LoVo (cell line): ENCODE data around the gene MSH2.
"Not testable (repeated sequence)": the region's sequence is repeated elsewhere in the genome, so short reads cannot be mapped to it uniquely, and the experiment has no call there.

Source experiments
- DNase-seq: peaks from one replicate; pipeline ENCODE4 v3.0.0-alpha.2; 2016; ENCODE audit warnings: low spot score

The MSH2 gene

DNA sequence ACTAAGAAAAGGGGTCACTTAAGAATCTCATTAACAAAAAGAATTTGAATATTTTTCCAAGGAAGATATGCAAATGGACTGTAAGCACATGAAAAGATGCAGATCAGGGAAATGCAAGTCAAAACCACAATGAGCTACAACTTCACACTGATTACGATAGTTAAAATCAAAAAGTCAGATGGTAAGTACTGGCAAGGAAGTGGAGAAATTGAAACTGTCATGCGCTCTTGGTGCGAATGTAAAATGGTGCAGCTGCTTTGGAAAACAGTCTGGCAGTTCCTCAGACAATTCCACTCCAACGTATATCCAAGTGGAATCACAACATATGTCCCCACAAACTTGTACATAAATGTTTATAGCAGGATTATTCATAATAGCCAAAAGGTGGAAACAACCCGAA is 81.4 kb downstream of the MSH2 start:
- no peak for DNase-seq

DNA sequence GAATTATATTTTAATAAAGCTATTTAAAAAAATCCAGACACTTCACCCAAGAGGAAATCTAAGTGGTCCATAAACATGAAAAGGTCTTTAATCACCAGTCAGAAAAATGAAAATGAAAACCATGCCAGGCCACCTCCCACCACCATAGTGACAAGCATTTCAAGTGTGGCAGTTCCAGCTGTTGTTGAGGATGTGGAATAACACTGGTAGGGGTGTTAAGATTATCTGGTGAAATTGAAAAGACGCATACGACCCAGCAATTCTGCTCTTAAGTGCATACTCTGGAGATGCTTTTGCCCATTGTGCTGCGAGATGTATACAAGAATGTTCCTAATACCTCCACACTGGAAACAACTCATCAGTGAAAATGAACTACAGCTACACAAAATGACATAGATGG is 82.2 kb downstream of the MSH2 start:
- no peak for DNase-seq

DNA sequence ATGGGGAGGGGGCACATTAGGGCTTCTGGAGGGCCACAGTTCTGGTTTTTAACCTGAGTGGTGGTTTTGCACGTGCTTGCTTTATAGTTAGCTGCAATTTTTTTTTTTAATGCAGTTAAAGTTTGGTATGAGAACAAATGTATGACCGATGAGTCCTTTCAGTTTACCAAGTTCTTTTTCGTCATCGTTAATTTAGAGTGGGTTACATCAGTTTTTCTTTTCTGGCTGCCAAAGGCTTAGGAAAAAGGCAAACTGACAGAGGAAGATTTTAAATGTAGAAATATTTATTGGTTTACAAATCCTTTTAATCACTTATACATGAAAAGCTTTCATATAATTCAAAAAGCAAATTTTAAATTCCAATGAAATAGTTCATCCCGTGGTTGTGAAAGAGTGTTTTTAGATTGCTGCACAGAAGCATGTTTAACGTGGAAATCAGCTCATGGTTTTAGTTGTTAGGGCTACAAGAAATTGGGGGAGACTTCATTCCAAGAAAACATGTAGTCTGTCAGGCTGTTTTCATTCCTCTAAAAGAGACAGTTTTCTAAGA is 82.9 kb downstream of the MSH2 start:
- no peak for DNase-seq

DNA sequence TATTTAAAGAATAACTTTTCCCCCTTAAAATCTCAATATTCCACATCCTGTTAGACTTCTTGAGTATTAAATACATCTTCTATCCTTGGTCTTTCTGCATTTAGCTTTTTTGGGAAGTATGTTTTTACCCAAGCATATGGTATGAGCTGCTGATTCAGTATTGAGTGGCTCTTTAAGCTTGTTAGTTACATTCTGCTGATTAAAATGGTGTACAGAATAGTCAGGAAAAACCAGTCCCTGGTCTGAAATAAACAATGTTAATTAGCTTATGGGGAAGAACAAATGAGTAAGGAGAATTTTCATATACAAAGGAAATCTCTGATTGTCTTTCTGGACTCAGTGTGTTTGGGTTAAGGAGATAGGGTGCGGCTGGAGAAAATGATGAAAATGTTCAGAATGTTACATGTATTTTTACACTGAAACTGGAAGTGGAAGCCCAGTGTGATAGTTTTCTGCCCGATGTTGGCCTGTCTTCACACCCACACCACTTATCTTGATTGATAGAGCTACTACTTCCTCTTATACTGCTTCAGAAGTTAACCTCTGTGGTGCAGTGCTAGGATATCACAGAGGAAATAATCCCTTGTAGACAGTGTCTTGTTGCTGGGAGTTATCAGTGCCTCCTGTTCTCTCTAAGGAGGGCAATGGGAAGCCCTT is 84.0 kb downstream of the MSH2 start:
- DNase-seq = no peak

DNA sequence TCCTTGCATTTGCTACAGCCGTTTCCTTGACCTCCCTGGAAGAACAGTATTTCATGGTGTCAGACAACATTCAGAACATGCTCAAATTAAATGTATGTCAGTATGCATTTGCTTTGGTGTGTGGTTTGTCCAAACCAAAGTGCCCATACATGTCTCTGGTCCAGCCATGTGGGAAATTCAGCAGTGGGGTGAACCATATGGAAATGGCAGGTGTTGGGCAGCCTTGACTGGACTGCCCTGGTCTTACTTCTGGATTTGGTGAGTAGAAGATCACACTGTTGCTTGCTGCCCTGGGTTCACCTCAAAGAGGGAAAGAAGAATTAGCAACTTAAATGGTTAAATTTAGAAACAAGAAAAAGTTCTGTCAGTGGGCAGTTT is 84.5 kb downstream of the MSH2 start:
- DNase-seq = no peak

DNA sequence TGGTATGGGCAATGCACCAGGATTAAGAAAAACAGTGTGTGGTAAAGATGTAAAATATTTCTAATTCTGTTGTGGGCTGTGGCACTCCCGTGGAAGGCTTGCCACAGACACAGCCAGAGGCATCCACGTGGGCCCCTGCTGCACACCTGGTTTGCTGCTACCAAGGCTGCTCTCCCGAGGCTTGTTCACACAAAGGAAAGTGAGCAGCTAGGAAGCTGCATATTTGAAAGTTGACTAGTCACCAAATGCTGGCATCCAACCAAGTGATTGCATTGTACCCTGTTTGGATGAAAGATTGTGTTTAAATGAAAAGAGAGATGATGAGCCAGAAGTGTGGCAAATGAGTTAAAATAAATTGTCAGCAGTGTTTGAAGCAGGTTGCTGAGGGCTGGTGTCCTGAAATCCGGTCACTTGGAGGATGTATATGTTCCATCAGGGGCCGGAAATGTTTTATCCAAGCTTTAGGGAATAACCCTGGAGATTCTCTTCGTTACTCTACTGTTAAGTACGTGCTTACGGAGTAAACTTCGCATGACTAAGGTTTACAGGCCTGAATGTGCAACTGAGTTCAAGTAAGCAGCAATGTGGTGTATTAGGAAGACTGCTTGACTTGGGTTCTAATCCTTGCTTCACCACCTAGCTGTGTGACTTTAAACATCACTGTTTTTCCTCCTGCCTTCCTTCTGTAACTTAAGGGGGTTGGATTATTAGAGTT is 86.1 kb downstream of the MSH2 start:
- DNase-seq = peak; percentile 38

DNA sequence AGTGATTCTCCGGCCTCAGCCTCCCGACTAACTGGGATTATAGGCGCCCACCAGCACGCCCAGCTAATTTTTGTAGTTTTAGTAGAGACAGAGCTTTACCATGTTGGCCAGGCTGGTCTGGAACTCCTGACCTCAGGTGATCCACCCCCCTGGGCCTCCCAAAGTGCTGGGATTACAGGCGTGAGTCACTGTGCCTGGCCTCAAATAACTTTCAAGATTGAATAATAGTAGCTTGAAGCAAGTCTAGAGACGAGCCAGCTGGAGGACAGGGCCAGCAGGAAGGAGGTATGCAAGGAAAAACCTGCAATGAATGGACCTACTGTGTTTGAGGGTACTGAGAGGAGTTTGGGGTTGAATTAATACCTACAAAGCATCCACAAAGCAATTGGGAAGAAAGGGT is 87.5 kb downstream of the MSH2 start:
- DNase-seq = no peak

DNA sequence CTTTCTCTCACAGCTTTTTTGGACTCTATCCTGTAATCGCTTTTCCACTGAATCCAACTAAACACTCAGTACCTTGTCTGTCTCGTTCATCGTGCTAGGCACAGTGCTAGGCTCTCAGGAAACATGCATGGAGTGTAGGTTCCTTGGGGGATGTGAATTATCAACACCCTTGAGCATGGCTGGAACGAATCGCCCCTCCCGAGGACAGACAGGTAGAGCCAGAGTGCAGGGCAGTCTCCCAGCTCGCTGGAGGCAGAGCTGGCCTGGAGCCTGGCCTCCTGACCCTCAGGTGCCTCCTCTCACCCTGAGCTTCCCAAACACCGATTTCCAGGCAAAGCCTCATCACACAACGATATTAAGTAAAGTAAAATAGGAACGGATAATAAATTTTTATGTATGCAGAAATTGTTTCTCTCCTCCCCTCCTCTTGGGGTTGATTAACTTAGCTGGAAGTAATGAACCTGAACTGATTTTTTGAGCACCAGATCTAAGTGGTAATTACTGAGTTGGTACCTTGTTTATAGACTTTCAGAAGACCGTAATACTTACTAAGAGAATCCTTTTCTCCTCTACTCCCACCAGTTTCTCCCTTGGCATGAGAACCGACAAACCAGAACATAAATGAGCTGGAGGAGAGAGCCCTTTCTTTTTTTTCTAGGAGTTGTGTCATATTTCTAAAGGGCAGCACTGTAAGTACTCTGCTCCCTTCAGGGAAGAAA is 90.5 kb downstream of the MSH2 start:
- no peak for DNase-seq

DNA sequence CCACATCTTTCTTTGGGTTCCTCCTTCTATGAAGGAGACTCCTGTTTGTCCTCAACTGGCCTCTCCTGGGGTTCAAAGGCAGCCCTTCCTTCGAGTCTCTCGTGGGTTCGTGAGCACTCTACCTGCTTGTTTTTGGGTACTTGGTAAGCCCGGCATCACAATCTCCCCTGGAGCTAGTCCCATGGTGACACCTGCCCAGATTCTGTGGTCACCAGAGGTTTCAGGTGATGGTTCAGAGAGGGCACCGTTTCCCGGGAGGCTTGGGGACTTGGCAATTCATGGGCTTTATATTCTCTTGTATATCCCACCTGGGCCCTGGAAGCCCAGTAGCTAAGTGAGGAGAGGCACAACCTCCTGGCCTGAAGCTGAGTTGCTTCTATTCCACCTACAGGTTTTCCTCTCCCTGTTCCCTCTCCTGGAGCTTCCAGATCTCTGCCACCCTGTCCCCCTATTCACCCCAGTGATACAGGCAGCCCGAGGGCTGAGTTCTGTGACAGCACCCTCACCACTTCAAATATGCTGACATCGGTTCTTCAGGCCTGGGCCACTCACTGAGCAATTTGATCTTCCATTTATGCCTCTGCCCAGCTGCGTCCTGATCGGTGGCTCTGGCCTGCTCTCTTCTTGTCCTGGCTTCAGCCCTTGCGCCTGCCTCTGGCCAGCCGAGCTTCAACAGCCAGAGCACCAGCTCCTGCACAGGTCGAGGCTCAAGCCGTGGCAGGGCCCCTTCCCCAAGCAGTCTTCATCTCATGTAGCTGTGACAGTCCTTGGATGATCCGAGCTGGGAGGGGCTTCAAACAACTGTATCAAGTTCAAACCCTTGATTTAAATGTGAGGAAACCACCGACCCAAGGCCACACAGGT is 91.5 kb downstream of the MSH2 start:
- DNase-seq = no peak

DNA sequence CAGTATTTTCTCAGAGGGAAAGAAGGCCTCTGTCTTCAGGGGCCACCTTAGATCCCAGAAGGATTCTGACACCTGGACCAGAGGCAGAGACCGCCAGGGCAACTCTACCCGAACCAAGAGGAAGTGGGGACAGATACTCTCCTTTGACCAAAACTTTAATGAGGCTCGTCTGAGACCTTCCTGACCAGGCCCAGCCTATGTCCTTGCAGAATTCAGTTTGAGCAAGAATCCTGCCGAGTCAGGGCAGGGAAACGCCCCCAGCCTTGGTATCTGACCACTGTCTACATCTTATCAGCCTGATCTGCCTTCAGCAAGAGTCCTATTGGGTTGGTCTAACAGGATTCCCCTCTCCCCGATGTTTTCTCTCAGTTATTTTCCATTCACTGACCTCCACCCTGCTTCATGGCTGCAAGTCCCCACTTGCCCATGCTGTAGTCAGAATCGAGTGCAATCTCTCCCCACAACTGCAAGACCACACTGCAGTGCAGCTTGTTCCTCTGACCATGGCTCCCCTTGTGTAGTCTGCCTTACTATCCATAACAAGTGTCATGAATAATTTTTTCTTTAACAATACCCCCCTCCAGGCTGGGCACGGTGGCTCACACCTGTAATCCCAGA is 95.0 kb downstream of the MSH2 start:
- DNase-seq = no peak

DNA sequence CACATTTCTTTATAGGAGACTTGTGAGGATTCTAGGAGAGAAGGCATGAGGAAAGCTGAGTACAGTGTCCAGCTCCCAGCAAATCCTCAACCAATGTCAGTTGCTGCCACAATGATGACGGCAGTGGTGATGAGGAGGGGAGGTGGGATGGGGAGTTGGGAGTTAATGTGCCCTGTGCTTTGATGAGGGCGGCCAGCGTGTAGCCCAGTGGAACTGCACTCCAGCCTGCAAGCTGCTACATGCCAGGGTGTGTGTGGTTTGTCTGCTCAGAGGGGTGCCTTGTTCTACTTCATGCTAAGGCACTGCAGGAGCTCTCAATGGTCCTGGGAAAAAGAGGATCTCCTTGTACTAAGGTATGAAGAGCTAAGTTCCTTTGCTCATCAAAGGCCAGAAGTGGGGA is 96.1 kb downstream of the MSH2 start:
- DNase-seq = no peak

DNA sequence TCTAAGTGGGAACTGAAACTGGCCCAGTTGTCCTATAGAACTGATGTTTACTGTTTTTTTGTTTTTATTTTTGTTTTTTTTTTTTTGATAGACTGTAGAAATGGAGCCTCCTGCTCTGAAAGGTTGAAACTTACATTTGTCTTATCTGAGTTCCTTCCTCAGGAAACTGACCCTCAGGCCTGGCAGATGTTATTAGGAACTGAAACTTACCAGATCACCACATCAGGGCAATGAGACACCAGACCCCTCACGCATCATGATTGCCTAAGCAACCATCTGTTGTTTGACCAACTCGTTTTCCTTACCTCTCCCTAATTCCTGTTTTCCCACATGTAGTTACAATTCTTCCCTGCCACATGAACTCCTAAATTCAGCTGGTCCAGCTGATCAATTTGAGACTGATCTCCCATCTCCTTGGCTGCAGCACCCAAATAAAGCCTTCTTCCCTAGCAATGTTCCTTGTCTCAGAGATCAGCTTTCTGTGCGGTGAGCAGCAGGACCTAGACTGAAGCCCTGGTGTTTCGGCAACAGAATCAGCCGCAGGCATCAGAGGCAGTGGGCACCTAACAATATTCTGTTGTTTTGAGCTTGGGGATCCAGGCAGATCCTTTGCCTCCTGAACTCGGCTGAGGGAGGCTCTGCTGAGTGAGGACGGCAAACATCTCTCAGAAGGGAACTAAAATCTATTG is 96.8 kb downstream of the MSH2 start:
- no peak for DNase-seq

DNA sequence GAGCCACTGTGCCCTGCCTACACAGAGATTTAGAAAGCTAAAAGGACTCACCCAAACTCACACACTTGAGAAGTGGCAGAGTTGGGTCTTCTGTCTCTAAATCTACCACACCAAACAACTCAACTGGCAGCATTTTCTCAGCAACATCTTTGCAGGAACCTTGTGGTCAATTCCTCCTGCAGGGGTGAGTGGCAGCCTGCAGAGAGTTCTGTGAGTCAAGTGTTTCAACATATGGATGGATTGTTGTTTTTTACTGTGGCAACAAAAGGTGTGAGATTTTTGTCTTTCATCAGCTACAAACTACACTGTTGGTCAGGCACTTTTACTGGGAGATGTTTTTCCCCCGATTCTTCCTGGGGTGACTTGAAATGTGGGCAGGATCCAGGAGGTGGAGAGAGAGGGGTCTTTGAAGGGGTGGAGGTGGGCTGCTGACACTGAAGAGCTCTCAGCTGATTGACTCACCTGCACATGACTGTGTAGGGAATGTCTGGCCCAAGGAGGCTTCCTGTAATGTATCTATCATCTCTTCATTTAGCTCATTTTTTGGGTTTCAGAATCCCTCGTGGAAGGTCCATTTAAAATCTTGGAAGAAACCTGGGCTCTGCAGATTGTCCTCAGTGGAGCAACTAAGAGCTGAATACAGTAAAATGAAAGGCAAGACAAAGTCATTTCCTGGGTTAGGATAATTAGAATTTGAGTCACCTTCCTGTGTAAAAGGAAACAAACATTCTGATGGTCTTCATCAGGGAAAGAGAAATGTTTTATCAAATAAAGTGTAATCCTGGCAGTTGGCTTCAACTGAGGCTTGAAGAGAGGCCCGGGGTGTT is 98.6 kb downstream of the MSH2 start:
- no peak for DNase-seq

DNA sequence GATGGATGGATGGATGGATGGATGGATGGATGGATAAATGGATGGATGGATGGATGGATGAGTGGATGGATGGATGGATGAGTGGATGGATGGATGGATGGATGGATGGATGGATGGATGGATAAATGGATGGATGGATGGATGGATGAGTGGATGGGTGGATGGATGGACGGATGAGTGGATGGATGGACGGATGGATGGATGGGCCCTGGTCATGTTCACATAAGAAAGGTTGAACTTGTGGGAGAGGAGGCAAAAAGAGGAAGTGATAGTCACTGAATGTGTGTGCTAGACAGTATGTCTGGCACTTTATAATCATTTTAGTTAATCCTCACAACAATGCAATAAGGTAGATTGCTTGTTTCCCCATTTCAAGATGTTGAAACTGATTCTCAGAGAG is 99.5 kb downstream of the MSH2 start:
- not testable (repeated sequence) for DNase-seq

DNA sequence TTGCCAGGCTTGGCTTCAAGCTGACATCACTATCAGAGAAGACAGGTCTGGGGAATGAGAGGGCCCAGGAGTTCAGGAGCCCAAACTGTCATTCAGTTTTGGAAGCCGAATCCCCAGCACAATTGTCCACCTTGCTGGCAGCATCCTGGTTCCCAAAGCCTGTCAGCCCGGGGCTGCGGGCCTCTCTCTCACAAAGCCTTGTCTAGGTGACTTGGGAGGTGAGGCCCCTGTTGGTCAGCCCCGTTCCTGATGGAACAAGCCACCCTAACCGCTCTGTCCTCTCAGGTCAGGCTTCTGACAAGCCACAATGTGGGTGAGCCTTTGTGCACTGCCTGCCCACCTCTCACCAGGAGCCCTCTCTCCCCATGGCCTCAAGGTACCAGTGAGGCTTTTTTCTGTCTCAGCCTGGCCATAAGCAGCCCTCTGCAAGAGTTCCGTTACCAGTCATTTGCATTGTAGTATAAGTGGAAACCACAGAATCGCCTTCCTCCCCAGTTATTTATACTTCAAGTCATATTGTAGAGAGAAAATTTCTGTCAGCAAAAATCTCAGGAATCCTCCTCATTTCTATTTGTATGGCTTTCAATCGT is 100.6 kb downstream of the MSH2 start:
- no peak for DNase-seq

DNA sequence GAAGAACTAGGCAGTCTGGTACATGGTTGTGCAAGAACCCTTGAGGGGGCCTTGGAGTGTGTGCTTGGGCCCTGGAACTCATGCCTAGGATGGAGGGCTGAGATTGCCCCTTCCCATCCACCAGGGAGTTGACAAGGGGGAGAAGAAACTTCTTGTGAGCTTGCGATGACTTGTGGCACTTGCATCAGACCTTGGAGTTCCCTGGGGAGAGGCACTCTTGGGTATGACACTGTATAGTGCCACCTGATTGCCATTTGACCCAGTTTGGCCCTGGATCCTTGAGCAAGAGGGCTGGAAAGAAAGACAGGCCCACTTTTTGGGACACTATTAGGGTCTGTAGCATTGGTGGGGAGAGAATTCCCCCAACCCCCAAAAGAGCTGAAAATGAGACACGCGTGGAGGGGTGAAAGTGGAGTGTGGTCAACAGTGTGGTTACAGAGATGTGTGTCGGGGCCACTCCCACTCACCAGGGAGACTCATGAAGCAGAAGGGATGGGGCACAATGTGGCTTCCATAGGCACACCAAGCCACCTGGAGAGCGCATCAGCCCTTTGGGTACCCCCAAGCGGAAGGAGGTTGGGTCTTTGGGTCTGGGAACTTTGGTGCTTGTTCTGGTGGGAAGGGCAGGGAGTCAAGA is 101.3 kb downstream of the MSH2 start:
- DNase-seq = no peak

DNA sequence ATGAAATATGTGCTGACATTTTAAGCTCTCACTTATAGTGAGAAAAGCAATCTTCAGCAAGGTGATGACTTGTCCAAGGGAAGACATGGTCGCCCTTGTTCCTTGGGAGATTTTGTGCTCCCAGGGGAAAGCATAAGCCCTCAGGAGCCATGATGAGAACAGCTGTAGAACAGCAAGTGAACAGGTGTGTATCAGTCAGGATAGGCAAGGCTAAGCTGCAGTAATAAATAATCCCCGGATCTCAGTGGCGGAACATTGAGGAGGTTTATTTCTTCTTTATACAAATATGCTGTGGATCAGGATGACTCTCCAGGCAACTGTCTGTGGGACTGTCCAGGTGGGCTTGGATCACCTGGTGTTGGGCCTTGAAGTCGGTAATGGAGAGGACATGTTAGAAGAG is 103.1 kb downstream of the MSH2 start:
- no peak for DNase-seq

DNA sequence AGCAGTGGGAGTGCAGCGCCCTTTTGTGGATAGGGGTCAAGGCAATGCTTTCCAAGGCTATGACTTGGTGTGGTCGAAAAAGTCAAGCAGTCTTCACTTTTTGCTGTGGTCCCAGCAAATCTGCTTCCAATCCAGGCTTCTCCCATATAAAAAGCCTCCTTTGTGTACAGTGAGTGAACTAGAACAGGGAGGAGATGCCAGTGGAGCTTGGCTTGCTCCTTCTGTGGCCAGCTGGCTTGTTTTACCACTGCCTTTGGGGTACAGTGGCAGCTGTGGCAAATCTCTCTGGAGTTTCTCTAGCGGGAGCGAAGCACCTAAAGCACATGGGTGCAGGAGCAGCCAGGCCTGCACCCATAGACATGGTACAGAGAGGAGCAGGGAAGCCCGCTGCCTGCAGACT is 103.5 kb downstream of the MSH2 start:
- no peak for DNase-seq

DNA sequence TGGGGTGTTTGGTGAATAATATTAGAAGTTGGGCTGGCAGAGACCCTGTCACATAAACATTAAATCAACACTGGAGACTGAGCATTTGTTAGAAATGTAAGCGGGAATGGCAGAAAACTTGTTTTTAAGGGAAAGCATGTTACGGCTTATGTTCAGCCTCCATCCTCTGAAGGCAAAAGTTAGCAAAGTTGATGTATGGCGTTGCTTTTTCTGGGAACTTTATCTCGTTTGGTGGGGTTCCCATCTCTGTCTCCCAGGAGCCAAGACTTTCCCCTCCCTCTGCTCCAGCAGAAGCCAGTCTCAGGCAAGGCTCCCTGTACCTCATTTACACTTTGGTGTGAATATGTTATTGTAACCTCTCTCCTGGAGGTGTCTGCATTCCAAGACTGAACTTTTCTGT is 105.1 kb downstream of the MSH2 start:
- DNase-seq = no peak
